Uterus (tissue), 2 donors: ENCODE results near the gene GRIK4.

Experiments used
- CTCF ChIP-seq, 4 experiments: fragments of 200-600 bp in 2 of 4; fragments of 450-650 bp in 2 of 4; sonication (generic) in 2 of 4; IDR thresholded peaks; one replicate each; pipeline ENCODE4 v1.5.1; 2016 to 2019; ENCODE audit warnings: antibody characterized with exemption in 4 of 4, mild to moderate bottlenecking in 2 of 4, moderate library complexity in 1 of 4
- POLR2A ChIP-seq, 2 donors: fragments of 450-650 bp; IDR thresholded peaks; one replicate each; pipeline ENCODE4 v1.6.1; 2016; ENCODE audit warnings: antibody characterized with exemption in 2 of 2, mild to moderate bottlenecking in 1 of 2, moderate library complexity in 1 of 2

GRCh38 chr11:120546312-120547205 lies 35.0 kb downstream of the GRIK4 start:
- TF ChIP-seq CTCF (IDR thresholded peaks at IDR 0.05), result no peak
- TF ChIP-seq POLR2A (IDR thresholded peaks at IDR 0.05), result no peak
